ENCODE data around the gene CHML.

- TF ChIP-seq CTCF (IDR thresholded peaks at IDR 0.05) (no peak), ZFX (IDR thresholded peaks at IDR 0.05; ENCODE audit: borderline replicate concordance) (no peak)
Measured at GRCh38 chr1:241666419-241666818, 26.2 kb upstream of the CHML start.

Measured in 22Rv1 (cell line).